Stomach (tissue), 9 donors: ENCODE data around the gene CCIN. TPM values are rescaled to one million over a fixed set of nuclear protein-coding genes. Genes with fewer than 3 reads are reported as not detected.
"Not testable (repeated sequence)": the region's sequence is repeated elsewhere in the genome, so short reads cannot be mapped to it uniquely, and the experiment has no call there.

Experiments
- DNase-seq, 2 donors: peaks; one replicate each; pipeline versions ENCODE4 v3.0.0 to v3.0.0-alpha.2; 2013 to 2019
- H3K27ac ChIP-seq, 5 donors: fragments of 200-600 bp in 4 of 5; sonication (generic) in 4 of 5; one replicate each; pipeline ENCODE4 v1.5.1; 2013 to 2019; ENCODE audit warnings: mild to moderate bottlenecking in 1 of 5, moderate library complexity in 1 of 5
- H3K27me3 ChIP-seq, 3 donors: fragments of 200-600 bp; sonication (generic); one replicate each; pipeline ENCODE4 v1.5.1; 2017 to 2019; ENCODE audit warnings: mixed run types in 1 of 3
- H3K36me3 ChIP-seq, 4 donors: fragments of 200-600 bp; sonication (generic); 1 replicate in 3 of 4; 2 replicates in 1 of 4; pipeline ENCODE4 v1.5.1; 2016 to 2019
- H3K4me1 ChIP-seq, 4 donors: fragments of 200-600 bp; sonication (generic); one replicate each; pipeline ENCODE4 v1.5.1; 2016 to 2019
- H3K4me3 ChIP-seq, 4 donors: fragments of 200-600 bp; sonication (generic) in 3 of 4; one replicate each; pipeline ENCODE4 v1.5.1; 2016 to 2019; ENCODE audit warnings: mild to moderate bottlenecking in 1 of 4
- H3K9me3 ChIP-seq, 4 donors: fragments of 200-600 bp; sonication (generic); one replicate each; pipeline ENCODE4 v1.5.1; 2016 to 2019
- EP300 ChIP-seq: sonication (generic); formaldehyde crosslinking; IDR thresholded peaks from one replicate; pipeline ENCODE4 v1.6.1; 2017; ENCODE audit warnings: antibody characterized with exemption
- POLR2A ChIP-seq, 4 donors: fragments of 450-650 bp; IDR thresholded peaks; one replicate each; pipeline ENCODE4 v1.6.1; 2016; ENCODE audit warnings: antibody characterized with exemption in 4 of 4, control low read depth in 2 of 4, mild to moderate bottlenecking in 1 of 4, moderate library complexity in 1 of 4
- POLR2AphosphoS5 ChIP-seq, 3 donors: sonication (generic); formaldehyde crosslinking; IDR thresholded peaks; one replicate each; pipeline ENCODE4 v1.6.1; 2016; ENCODE audit warnings: antibody characterized with exemption in 3 of 3
- WGBS, 5 donors: extraction: QIAGEN DNeasy Blood & Tissue Kit in 3 of 5; methylation state at CpG; one replicate each; pipeline versions ENCODE4 v1.1.5 to v1.1.7; 2013 to 2018; 5-methylcytosine and 5-hydroxymethylcytosine counted together
- intact Hi-C: fragments of 100-400 bp; cut with DNase I; formaldehyde crosslinking; loops from one replicate; pipeline ENCODE4 v1.15.1; 2023; ENCODE audit warnings: low total_unique reads
- polyA plus RNA-seq, 3 donors: library from polyadenylated mRNA; stranded (reverse); fragments of 200-250 nt; gene quantifications; one replicate each; pipeline ENCODE4 v1.2.3, GENCODE V29; 2013
- total RNA-seq, 5 donors: library from RNA; depleted of rRNA; stranded (reverse); fragments of >200 nt; gene quantifications; one replicate each; pipeline versions ENCODE4 v1.1.0 to v1.2.3, GENCODE V29; 2014 to 2016
- TF ChIP-seq, protein P1 (sequence below), 7 experiments: fragments of 450-650 bp in 4 of 7; fragments of 200-600 bp in 3 of 7; sonication (generic) in 3 of 7; IDR thresholded peaks; one replicate each; pipeline ENCODE4 v1.5.1; 2016 to 2019; ENCODE audit warnings: antibody characterized with exemption in 7 of 7, control low read depth in 2 of 7, mild to moderate bottlenecking in 1 of 7
- donor health status: healthy with polysubstance abuse.
- donor health status: Bipolar disorder and iron deficiency.
- donor health status: healthy.

The CCIN gene
- total and polyA plus RNA-seq, 8 donors = 0.08 to 1.3 (median 0.45) TPM; not detected in 3

DNA sequence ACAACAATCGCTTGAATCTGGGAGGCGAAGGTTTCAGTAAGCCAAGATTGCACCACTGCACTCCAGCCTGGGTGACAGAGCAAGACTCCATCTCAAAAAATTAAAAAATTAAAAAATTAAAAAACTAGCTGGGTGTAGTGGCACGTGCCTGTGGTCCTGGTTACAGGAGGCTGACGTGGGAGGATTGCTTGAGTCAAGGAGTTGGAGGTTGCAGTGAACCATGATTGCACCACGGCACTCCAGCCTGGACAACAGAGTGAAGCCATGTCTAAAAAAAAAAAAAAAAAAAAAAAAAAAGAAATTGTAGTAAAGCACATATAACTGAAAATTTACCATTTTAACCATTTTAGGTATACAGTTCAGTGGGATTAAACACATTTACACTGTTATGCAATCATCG lies 13.1 kb upstream of the CCIN start:
- H3K4me1 ChIP-seq = peaks cover 6 to 68% (median 24%) of the 10 kb centered on the region in 4 donors
- H3K27me3 ChIP-seq = no peaks in the 10 kb centered on the region
- intact Hi-C loops = no loop called here
- H3K4me3 ChIP-seq = no peak overlapping the region
- H3K9me3 ChIP-seq = peaks cover 0 to 6% (median 0%) of the 10 kb centered on the region in 4 donors
- DNase-seq = no peak
- 90 to 99% (median 97%) methylated on average over 6 of the region's 6 CpGs for WGBS, 5 donors
- peak overlapping the region in 1 of 5 donors; percentile 84 for H3K27ac ChIP-seq
- H3K36me3 ChIP-seq = peaks cover 0 to 26% (median 11%) of the 10 kb centered on the region in 4 donors
- TF ChIP-seq, protein P1, sequence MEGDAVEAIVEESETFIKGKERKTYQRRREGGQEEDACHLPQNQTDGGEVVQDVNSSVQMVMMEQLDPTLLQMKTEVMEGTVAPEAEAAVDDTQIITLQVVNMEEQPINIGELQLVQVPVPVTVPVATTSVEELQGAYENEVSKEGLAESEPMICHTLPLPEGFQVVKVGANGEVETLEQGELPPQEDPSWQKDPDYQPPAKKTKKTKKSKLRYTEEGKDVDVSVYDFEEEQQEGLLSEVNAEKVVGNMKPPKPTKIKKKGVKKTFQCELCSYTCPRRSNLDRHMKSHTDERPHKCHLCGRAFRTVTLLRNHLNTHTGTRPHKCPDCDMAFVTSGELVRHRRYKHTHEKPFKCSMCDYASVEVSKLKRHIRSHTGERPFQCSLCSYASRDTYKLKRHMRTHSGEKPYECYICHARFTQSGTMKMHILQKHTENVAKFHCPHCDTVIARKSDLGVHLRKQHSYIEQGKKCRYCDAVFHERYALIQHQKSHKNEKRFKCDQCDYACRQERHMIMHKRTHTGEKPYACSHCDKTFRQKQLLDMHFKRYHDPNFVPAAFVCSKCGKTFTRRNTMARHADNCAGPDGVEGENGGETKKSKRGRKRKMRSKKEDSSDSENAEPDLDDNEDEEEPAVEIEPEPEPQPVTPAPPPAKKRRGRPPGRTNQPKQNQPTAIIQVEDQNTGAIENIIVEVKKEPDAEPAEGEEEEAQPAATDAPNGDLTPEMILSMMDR (IDR thresholded peaks at IDR 0.05) = no peak
- no peak for TF ChIP-seq POLR2A (IDR thresholded peaks at IDR 0.05)

DNA sequence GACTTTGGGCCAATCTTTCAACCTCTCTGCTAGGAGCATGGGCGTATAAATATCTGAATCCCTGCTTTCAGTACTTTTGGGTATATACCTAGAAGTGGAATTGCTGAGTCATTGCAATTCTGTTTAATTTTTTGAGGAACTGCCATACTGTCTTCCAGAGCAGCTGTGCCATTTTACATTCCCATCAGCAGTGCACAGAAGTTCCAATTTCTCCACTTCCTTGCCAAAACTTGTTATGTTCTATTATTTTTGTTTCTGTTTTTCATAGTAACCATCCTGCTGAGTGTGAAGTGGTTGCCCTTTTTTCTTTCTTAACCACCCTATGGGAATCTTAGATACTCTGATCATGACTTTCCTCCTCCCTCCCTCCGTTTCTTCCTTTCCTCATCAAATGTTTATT lies 11.1 kb upstream of the CCIN start:
- WGBS, 5 donors = 58 to 91% (median 81%) methylated on average over 2 of the region's 2 CpGs
- peaks cover 6 to 63% (median 24%) of the 10 kb centered on the region in 4 donors for H3K4me1 ChIP-seq
- H3K27ac ChIP-seq = peak overlapping the region in 4 of 5 donors; percentile 21 to 83 (median 50)
- no peak overlapping the region for H3K4me3 ChIP-seq
- intact Hi-C loops = no loop called here
- peak in 1 of 2 donors; percentile 57 for DNase-seq
- TF ChIP-seq POLR2AphosphoS5 (IDR thresholded peaks at IDR 0.05) = peak in 1 of 3 donors; percentile 10
- TF ChIP-seq POLR2A (IDR thresholded peaks at IDR 0.05) = no peak
- H3K36me3 ChIP-seq = peaks cover 0 to 15% (median 11%) of the 10 kb centered on the region in 4 donors
- no peaks in the 10 kb centered on the region for H3K27me3 ChIP-seq
- peaks cover 0 to 6% (median 0%) of the 10 kb centered on the region in 4 donors for H3K9me3 ChIP-seq

DNA sequence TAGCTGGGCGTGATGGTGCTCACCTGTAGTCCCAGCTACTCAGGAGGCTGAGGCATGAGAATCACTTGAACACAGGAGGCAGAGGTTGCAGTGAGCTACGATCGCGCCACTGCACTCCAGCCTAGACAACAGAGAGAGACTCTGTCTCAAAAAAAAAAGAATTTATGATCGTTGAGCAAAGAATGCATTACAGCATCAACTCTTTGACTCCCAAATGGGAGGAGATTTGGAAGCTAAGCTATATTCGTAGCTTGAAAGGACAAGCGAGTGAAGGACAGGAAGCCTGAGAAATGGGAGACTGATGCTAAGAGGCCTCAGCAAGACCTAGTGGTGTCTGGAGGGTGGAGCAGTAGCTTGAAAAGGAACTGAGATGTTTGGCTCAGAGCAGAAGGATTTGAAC lies 10.3 kb upstream of the CCIN start:
- no peak for TF ChIP-seq POLR2AphosphoS5 (IDR thresholded peaks at IDR 0.05)
- no peak for TF ChIP-seq POLR2A (IDR thresholded peaks at IDR 0.05)
- TF ChIP-seq, protein P1 (IDR thresholded peaks at IDR 0.05) = no peak
- no peak for TF ChIP-seq EP300
- no peak overlapping the region for H3K4me3 ChIP-seq
- peak overlapping the region in 4 of 5 donors; percentile 21 to 83 (median 50) for H3K27ac ChIP-seq
- H3K36me3 ChIP-seq = peaks cover 0 to 15% (median 11%) of the 10 kb centered on the region in 4 donors
- H3K9me3 ChIP-seq = peaks cover 0 to 6% (median 0%) of the 10 kb centered on the region in 4 donors
- peak in 1 of 2 donors; percentile 77 for DNase-seq
- 82 to 90% (median 85%) methylated on average over 7 of the region's 7 CpGs for WGBS, 5 donors
- H3K4me1 ChIP-seq = peaks cover 6 to 61% (median 28%) of the 10 kb centered on the region in 4 donors
- no peaks in the 10 kb centered on the region for H3K27me3 ChIP-seq
- intact Hi-C loops = no loop called here

DNA sequence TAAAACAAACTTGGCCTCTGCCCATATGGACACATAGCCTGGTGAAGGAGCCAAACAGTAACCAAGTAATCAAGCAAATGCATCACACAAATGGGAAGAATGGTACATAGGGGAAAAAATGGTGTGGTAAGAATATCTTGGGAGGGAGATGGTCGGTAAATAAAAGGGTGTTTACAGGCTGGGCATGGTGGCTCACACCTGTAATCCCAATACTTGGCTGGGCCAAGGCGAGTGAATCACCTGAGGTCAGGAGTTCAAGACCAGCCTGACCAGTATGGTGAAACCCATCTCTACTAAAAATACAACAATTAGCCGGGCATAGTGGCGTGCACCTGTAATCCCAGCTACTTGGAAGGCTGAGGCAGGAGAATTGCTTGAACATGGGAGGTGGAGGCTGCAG lies 9.7 kb upstream of the CCIN start:
- H3K9me3 ChIP-seq, H3K4me3 ChIP-seq, intact Hi-C loops, DNase-seq, H3K27me3 ChIP-seq: not testable (repeated sequence)
- peak overlapping the region in 4 of 5 donors; percentile 21 to 83 (median 50) for H3K27ac ChIP-seq
- peaks cover 0 to 15% (median 11%) of the 10 kb centered on the region in 4 donors for H3K36me3 ChIP-seq
- 83 to 94% (median 89%) methylated on average over 4 of the region's 4 CpGs for WGBS, 5 donors
- peaks cover 3 to 58% (median 28%) of the 10 kb centered on the region in 4 donors for H3K4me1 ChIP-seq

DNA sequence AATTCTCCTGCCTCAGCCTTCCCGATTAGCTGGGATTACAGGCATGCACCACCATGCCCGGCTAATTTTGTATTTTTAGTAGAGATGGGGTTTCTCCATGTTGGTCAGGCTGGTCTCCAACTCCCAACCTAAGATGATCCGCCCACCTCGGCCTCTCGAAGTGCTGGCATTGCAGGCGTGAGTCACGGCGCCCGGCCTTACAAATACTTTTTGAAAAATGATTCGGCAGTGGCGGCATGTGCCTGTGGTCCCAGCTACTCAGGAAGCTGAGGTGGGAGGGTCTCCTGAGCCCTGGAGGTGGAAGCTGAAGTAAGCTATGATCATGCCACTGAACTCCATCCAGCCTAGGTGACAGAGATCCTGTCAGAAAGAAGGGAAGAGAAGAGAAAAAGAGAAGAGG lies 9.1 kb upstream of the CCIN start:
- DNase-seq, H3K4me3 ChIP-seq, H3K27me3 ChIP-seq, H3K9me3 ChIP-seq: not testable (repeated sequence)
- Histone ChIP-seq H3K27ac (peak overlapping the region in 3 of 5 donors; percentile 1 to 83 (median 77)), H3K36me3 (peaks cover 0 to 15% (median 11%) of the 10 kb centered on the region in 4 donors), H3K4me1 (peaks cover 0 to 58% (median 26%) of the 10 kb centered on the region in 4 donors)
- 76 to 95% (median 89%) methylated on average over 11 of the region's 11 CpGs for WGBS, 5 donors
- intact Hi-C loops = loop anchor here (5.0 kb wide), 1 partner anchor 58 kb away; no protein-coding TSS in a partner anchor

DNA sequence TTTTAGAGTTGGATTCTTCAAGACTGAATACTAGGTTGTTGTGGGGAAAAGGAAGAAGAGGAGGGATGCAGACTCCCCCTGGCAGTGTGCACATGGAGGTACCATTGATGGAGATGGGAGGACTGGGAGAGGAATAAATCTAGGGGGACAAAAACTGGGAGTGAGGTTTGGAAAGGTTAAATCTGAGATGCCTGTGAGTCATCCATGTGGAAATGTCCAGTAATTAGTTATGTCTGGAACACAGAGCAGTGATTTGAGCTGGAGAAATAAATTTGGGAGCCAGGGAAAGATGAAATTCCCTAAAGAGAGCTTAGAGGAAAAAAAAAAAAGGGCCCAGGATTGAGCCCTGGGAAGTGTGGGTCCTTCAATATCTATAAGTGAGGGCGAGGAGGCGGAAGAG lies 8.0 kb upstream of the CCIN start:
- DNase-seq = no peak
- Histone ChIP-seq H3K9me3 (peaks cover 0 to 6% (median 0%) of the 10 kb centered on the region in 4 donors), H3K4me3 (no peak overlapping the region), H3K27me3 (peaks cover 0 to 3% (median 0%) of the 10 kb centered on the region in 3 donors), H3K27ac (peak overlapping the region in 4 of 5 donors; percentile 40 to 83 (median 60)), H3K36me3 (peaks cover 0 to 8% (median 6%) of the 10 kb centered on the region in 4 donors), H3K4me1 (peaks cover 4 to 67% (median 28%) of the 10 kb centered on the region in 4 donors)
- intact Hi-C loops = loop anchor here (5.0 kb wide), 1 partner anchor 59 kb away; no protein-coding TSS in a partner anchor
- no peak for TF ChIP-seq POLR2AphosphoS5 (IDR thresholded peaks at IDR 0.05)
- TF ChIP-seq POLR2A (IDR thresholded peaks at IDR 0.05) = no peak
- TF ChIP-seq, protein P1 (IDR thresholded peaks at IDR 0.05) = no peak
- no peak for TF ChIP-seq EP300
- 83 to 95% (median 91%) methylated on average over 2 of the region's 2 CpGs for WGBS, 5 donors
